OCI-LY3 (cell line): ENCODE measurements around the gene ENO3.

Source experiments
- H2AFZ ChIP-seq: fragments of 200-600, 300-600 bp; shearing (Covaris generic); 2 replicates; pipeline ENCODE4 v1.6.0; 2014; ENCODE audit warnings: antibody characterized with exemption, low read depth, low read length
- H3K27ac ChIP-seq: fragments of 200-600, 300-600 bp; sonication (generic); 2 replicates; pipeline ENCODE4 v1.5.1; 2014; ENCODE audit warnings: mild to moderate bottlenecking, low read length, moderate library complexity, mixed read lengths
- H3K27me3 ChIP-seq: fragments of 200-600, 300-600 bp; sonication (generic); 2 replicates; pipeline ENCODE4 v1.6.1; 2014; ENCODE audit warnings: low read depth, low read length, mixed read lengths
- H3K36me3 ChIP-seq: fragments of 200-600, 300-600 bp; sonication (generic); replicated peaks from 2 replicates; pipeline ENCODE3; 2014; ENCODE audit warnings: low read depth, low read length, mixed read lengths
- H3K4me1 ChIP-seq: fragments of 300-600, 200-600 bp; sonication (generic); 2 replicates; pipeline ENCODE4 v1.6.1; 2014; ENCODE audit warnings: low read length, mixed read lengths
- H3K4me2 ChIP-seq: fragments of 200-600, 300-600 bp; sonication (generic); 2 replicates; pipeline ENCODE4 v1.6.1; 2014; ENCODE audit warnings: low read length, mixed read lengths
- H3K4me3 ChIP-seq: fragments of 300-600, 200-600 bp; sonication (generic); 2 replicates; pipeline ENCODE4 v1.5.1; 2014; ENCODE audit warnings: antibody characterized with exemption, mild to moderate bottlenecking, low read length, moderate library complexity
- H3K79me2 ChIP-seq: fragments of 300-600, 200-600 bp; shearing (Covaris generic); 2 replicates; pipeline ENCODE4 v1.6.1; 2014; ENCODE audit warnings: mild to moderate bottlenecking, low read length, mixed read lengths
- H3K9ac ChIP-seq: fragments of 300-600, 200-600 bp; shearing (Covaris generic); 2 replicates; pipeline ENCODE4 v1.6.0; 2014; ENCODE audit warnings: mild to moderate bottlenecking, low read length, moderate library complexity
- H3K9me3 ChIP-seq: fragments of 200-600, 300-600 bp; shearing (Covaris generic); 2 replicates; pipeline ENCODE4 v1.6.1; 2014; ENCODE audit warnings: low read length, mixed read lengths; ENCODE audit not compliant: insufficient read depth
- H4K20me1 ChIP-seq: fragments of 200-600, 300-600 bp; sonication (generic); 2 replicates; pipeline ENCODE4 v1.6.1; 2016; ENCODE audit warnings: low read length, mixed read lengths; ENCODE audit not compliant: insufficient read depth
- EZH2phosphoT487 ChIP-seq: fragments of 200-600 bp; shearing (Covaris generic); IDR thresholded peaks from 2 replicates; pipeline ENCODE4 v1.6.1; 2018; ENCODE audit warnings: antibody characterized with exemption, mixed run types, low read depth
- TF ChIP-seq, protein P1 (sequence below): fragments of 200-600, 300-600 bp; sonication (generic); IDR thresholded peaks from 2 replicates; pipeline ENCODE4 v1.5.1; 2014; ENCODE audit warnings: antibody characterized with exemption, low read length, low read depth

Gene ENO3

DNA sequence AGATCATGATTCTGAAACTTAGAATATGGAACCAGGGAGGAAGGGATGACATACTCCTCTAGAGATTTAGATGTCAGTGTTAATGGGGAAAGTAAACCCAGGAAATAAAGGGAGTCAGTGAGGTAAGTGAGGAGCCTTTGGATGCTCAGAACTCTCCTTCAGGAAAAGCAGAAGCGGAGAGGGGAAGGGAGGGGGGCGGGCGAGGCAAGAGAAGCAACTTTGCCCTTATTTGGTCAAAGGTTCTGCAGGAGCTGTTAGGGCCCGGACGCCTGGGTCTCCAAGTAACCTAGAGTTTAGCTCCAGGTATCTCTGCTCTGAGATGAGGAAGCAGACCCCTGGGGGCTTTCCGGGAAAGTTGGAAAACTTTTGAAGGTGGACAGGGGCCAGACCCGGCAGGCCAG lies 3.9 kb upstream of the ENO3 start:
- peaks cover 83% of the 10 kb centered on the region for H3K79me2 ChIP-seq
- H3K9me3 ChIP-seq = no peaks in the 10 kb centered on the region
- TF ChIP-seq, protein P1, sequence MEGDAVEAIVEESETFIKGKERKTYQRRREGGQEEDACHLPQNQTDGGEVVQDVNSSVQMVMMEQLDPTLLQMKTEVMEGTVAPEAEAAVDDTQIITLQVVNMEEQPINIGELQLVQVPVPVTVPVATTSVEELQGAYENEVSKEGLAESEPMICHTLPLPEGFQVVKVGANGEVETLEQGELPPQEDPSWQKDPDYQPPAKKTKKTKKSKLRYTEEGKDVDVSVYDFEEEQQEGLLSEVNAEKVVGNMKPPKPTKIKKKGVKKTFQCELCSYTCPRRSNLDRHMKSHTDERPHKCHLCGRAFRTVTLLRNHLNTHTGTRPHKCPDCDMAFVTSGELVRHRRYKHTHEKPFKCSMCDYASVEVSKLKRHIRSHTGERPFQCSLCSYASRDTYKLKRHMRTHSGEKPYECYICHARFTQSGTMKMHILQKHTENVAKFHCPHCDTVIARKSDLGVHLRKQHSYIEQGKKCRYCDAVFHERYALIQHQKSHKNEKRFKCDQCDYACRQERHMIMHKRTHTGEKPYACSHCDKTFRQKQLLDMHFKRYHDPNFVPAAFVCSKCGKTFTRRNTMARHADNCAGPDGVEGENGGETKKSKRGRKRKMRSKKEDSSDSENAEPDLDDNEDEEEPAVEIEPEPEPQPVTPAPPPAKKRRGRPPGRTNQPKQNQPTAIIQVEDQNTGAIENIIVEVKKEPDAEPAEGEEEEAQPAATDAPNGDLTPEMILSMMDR = no peak
- no peak for TF ChIP-seq EZH2phosphoT487
- peak overlapping the region; percentile 98 for H3K4me2 ChIP-seq
- H3K27ac ChIP-seq = peak overlapping the region; percentile 100
- H4K20me1 ChIP-seq = peaks cover 30% of the 10 kb centered on the region
- peak overlapping the region; percentile 99 for H3K4me3 ChIP-seq
- H2AFZ ChIP-seq = no peak overlapping the region
- H3K4me1 ChIP-seq = peaks cover 39% of the 10 kb centered on the region
- no peaks in the 10 kb centered on the region for H3K27me3 ChIP-seq
- H3K36me3 ChIP-seq = peaks cover 51% of the 10 kb centered on the region
- H3K9ac ChIP-seq = peak overlapping the region; percentile 100

DNA sequence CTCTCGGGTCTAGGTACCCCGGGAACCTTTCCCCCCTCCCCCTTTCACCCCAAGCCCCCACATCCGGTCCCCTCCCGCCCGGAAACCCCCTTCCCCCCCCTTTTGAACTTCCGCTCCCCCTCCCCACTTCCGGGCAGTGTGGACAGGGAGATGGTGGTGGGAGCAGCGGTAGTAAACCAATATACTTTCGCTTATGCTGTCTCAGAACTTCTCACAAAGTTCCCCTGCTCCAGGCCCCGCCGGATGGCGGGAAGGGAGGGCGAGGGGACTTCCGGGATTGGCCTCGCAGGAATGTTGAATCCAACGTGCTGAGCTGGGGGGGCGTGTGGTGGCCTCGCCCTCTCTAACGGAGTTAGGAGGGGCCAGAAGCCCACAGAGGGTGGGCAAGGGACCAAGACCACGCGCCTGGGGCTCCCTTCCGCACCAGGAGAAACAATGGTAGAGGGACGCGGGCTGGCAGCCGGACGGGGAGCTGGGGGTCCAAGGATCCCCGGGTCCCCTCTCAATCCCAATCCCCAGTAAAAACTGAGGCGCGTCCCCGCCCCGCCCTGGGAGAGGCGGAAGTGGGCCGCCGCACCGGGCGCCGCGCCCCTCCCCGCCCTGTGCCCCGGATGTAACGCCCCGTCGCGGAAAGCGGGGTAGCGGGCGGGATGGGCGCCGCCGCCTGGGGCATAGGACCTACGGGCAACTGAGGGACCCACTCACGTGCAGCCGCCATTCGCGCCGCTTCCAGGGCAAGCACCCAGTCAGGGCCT lies 3.3 kb upstream of the ENO3 start:
- peak overlapping the region; percentile 98 for H3K4me2 ChIP-seq
- H3K4me1 ChIP-seq = peaks cover 39% of the 10 kb centered on the region
- H3K27me3 ChIP-seq = no peaks in the 10 kb centered on the region
- H3K36me3 ChIP-seq = peaks cover 48% of the 10 kb centered on the region
- TF ChIP-seq EZH2phosphoT487 = no peak
- TF ChIP-seq, protein P1 = no peak
- peak overlapping the region; percentile 99 for H3K4me3 ChIP-seq
- H4K20me1 ChIP-seq = peaks cover 30% of the 10 kb centered on the region
- no peak overlapping the region for H2AFZ ChIP-seq
- peak overlapping the region; percentile 100 for H3K27ac ChIP-seq
- peaks cover 77% of the 10 kb centered on the region for H3K79me2 ChIP-seq
- H3K9ac ChIP-seq = peak overlapping the region; percentile 100
- H3K9me3 ChIP-seq = no peaks in the 10 kb centered on the region

GRCh38 chr17:4948166-4948930 lies 2.6 kb upstream of the ENO3 start, which contains the start of gene PFN1:
TSS of gene PFN1 (minus strand) at chr17:4948530. CDS start at chr17:4948394, 136 bp downstream.
- H2AFZ ChIP-seq = no peak within 1 kb of the TSS
- H4K20me1 ChIP-seq = peaks cover 30% of the 10 kb centered on the region
- H3K79me2 ChIP-seq = peaks cover 69% of the 10 kb centered on the region
- peaks cover 40% of the 10 kb centered on the region for H3K36me3 ChIP-seq
- H3K27me3 ChIP-seq = no peaks in the 10 kb centered on the region
- peaks cover 39% of the 10 kb centered on the region for H3K4me1 ChIP-seq
- peak within 1 kb of the TSS; percentile 100 for H3K9ac ChIP-seq
- H3K9me3 ChIP-seq = no peaks in the 10 kb centered on the region
- peak within 1 kb of the TSS; percentile 99 for H3K4me3 ChIP-seq
- H3K27ac ChIP-seq = peak within 1 kb of the TSS; percentile 100
- TF ChIP-seq, protein P1 = no peak
- no peak for TF ChIP-seq EZH2phosphoT487
- H3K4me2 ChIP-seq = peak within 1 kb of the TSS; percentile 84

GRCh38 chr17:4948931-4949320 lies 2.0 kb upstream of the ENO3 start:
- H3K36me3 ChIP-seq = peaks cover 37% of the 10 kb centered on the region
- peak overlapping the region; percentile 100 for H3K9ac ChIP-seq
- H3K27ac ChIP-seq = peak overlapping the region; percentile 100
- H3K4me3 ChIP-seq = peak overlapping the region; percentile 99
- no peak for TF ChIP-seq EZH2phosphoT487
- TF ChIP-seq, protein P1 = no peak
- H3K4me2 ChIP-seq = peak overlapping the region; percentile 84
- H3K79me2 ChIP-seq = peaks cover 64% of the 10 kb centered on the region
- peaks cover 27% of the 10 kb centered on the region for H4K20me1 ChIP-seq
- no peak overlapping the region for H2AFZ ChIP-seq
- H3K27me3 ChIP-seq = no peaks in the 10 kb centered on the region
- H3K4me1 ChIP-seq = peaks cover 38% of the 10 kb centered on the region
- H3K9me3 ChIP-seq = no peaks in the 10 kb centered on the region
